GM21723 (cell line): Measurements from ENCODE around the gene TRMT6.

Experiments used
- ATAC-seq: cut with Tn5 transposase; IDR thresholded peaks from one replicate; pipeline ENCODE4 v1.9.1; 2021; ENCODE audit warnings: mild to moderate bottlenecking, moderate library complexity; ENCODE audit not compliant: unreplicated experiment

Gene TRMT6

GRCh38 chr20:5908981-5909380 is 41.4 kb downstream of the TRMT6 start:
- ATAC-seq, result no peak

DNA sequence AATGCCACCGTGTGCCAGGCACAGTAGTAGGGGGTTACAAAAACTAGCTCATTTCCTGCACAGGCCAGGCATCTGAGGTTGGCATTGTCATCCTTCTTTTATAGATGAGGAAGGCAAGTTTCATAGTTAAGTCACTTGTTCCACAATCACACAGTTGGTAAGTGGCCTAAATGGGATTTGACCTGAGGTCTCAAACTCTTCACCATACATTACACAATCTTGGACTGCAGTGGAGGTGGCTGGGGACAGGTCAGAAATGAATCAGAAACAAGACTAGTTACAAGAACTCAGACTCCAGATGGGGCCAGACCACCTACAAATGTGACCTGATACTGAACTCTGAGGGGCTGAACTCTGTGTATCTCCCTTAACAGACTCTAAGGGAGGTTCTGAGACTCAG is 49.4 kb downstream of the TRMT6 start:
- no peak for ATAC-seq

GRCh38 chr20:5899444-5899843 is 50.9 kb downstream of the TRMT6 start:
- ATAC-seq, result no peak

DNA sequence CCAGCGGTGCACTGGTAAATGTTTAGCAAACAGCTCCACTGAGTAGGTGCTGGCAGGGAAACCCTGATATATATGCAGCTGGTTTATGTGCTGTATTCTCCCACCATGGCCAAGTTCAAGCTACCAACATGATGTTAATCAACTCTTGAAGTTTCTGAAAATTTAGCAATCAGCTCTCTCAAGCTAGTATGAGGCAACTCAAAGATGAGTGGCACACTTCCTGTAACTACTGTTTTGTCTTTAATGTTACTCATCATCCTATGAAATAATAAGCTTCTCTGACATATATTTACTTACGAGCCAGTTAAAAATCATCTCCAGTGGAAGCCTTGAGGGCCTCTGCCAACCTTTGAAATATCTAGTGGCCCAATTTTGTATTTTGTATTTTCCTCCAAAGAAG is 54.7 kb downstream of the TRMT6 start:
- ATAC-seq, result no peak

DNA sequence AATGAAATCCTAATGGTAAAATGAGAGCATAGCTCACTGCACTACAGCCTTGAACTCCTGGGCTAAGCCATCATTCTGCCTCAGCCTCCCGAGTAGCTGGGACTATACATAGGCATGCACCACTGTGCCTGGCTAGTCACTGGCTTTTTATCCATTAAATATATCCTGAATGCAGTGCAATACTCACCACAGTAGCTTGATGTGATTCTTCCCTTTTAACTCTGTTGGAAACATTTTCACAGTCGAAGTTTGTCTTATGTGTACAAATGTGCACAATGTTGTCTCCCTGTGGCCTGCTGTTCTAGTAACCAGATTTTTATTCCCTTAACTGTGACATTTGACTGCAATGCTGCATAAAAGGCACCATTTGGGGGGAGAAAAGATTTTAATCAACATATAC is 56.7 kb downstream of the TRMT6 start:
- ATAC-seq, result no peak

DNA sequence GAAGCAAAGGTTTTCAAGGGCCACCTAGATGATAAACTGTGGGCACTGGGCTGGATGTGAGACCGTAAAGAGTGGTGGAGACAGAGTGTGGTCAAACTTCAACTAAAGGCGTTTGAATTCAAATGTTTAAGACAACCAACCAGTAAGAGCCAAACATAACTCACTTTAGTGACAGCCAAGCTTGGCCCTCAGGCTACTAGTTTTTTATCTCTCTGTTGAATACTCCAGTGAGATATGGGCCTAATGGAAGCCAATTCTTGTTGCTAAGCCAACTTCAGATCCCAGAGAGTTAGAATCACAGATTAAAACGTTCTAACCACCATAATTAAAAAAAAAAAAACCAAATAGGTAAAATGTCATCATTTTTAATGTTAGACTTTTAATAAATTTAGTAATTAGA is 57.3 kb downstream of the TRMT6 start:
- ATAC-seq, result no peak

- no peak for ATAC-seq
Observed at GRCh38 chr20:5890773-5891441, 59.4 kb downstream of the TRMT6 start.

DNA sequence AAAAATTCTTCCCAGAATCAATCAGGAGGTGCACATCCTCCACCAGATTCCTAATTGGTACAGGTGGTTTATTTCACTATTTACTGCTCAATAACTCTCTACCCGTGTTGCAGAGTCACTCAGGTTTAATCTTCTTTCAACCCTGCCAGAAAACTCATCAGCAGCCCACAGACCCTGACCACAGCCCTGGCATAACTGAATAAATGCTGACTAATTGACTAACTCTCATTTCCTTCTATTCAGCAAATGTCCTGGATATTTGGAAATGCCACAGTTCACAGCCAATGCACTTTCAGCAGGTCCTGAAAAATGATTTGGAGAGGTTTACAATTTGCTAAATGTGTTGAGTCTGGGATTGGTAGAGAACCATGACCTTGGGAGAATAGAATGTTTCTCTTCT is 62.3 kb downstream of the TRMT6 start:
- ATAC-seq, result no peak

DNA sequence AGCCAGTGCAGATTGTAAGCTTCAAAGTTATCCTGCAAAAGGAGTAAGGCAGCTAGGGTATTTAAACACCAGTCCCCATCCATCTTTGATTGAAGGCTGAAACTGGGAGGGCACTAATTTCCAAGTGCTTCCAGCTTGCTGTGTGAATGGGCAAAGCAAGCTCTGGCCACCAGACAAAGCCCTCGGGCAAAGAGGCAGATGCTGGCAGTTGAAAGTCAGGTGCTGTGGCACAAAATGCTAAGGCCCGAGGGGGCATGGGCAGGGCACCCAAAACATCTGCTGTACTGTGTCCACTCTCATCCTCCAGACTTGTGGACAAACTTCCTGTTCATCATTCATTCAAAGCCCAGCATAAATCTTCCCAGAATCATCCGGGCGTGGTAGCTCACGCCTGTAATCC is 62.9 kb downstream of the TRMT6 start:
- no peak for ATAC-seq
